Spleen (tissue), 7 donors: Measurements from ENCODE around the gene ATRN.

Experiments used
- CTCF ChIP-seq, 11 experiments: fragments of 200-600 bp in 7 of 11; fragments of 450-650 bp in 4 of 11; sonication (generic) in 4 of 11; IDR thresholded peaks in 8 of 11; conservative IDR thresholded peaks in 3 of 11; 1 replicate in 7 of 11; 2 replicates in 4 of 11; pipeline versions ENCODE4 v1.4.0 to v1.8.0; 2016 to 2021; ENCODE audit warnings: antibody characterized with exemption in 11 of 11, inconsistent platforms in 4 of 11, mild to moderate bottlenecking in 1 of 11
- POLR2AphosphoS5 ChIP-seq, 3 donors: sonication (generic); formaldehyde crosslinking; IDR thresholded peaks; one replicate each; pipeline ENCODE4 v1.5.1; 2017; ENCODE audit warnings: antibody characterized with exemption in 3 of 3
- donor health status: DM: no; HTN: no; CAD: no; lungs with moderate emphysema.
- donor health status: DM: no; HTN: no; CAD: no.
- donor health status: DM: no; HTN: no; CAD: no.

- no peak for TF ChIP-seq CTCF (IDR thresholded peaks at IDR 0.05 in 8 of 11, conservative IDR thresholded peaks at IDR 0.05 in 3 of 11)
- TF ChIP-seq POLR2AphosphoS5 (IDR thresholded peaks at IDR 0.05): no peak
Measured at GRCh38 chr20:3691897-3692296, 221.1 kb downstream of the ATRN start.
